ENCODE data around the gene MTPN. TPM values are rescaled to one million over a fixed set of nuclear protein-coding genes. Genes with fewer than 3 reads are reported as not detected.

Gene MTPN, protein sequence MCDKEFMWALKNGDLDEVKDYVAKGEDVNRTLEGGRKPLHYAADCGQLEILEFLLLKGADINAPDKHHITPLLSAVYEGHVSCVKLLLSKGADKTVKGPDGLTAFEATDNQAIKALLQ
- total RNA-seq, result 154 TPM

DNA sequence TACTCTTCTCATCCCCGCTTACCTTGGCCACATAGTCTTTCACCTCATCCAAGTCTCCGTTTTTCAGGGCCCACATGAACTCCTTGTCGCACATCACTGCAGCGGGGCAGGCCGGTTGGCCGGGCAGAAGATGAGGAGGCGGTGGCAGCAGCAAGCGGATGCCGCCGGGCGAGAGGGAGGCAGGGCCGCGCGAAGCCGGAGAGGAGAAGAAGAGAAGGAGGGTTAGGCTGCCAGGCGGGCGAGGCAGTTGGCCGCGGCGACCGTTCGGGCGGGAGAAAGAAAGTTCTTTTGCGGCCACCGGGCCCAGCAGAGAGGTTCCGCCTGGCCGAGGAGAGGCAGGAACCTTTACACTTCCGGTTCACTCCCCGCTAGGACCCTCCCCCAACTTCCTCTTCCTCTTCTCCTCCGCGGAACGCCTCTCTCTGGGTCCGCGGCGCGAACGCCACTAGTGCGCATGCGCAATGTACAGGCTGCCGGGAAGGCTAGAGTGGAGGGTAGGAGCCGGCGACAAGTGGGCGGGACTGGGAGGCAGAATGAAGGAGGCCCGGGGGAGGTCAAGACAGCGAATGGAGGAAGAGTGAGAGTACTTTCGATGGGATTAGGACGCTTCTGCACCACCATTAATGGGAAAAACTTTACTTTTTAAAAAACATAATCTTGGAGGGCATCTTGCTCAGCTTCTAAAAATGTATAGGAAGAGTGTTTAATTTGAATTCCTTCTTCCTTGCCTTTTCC, at the start of gene MTPN:
MTPN (minus strand) TSS at position 353 of the 735 bp plus-strand sequence; CDS start at position 94, 259 bp downstream.

Small RNA genes lying within 50 kb of the gene (small RNA-seq; reads per million reads assigned to genes)
- gene RNU6-223P (ENCODE audit: low replicate concordance), result not detected

Other genes with a start within 250 kb of the MTPN start
- gene SLC13A4, start 249.2 kb downstream of the MTPN start, total RNA-seq, result not detected
- not detected for gene FAM180A, start 228.5 kb downstream of the MTPN start, total RNA-seq

Data from metanephros (tissue), 2 donors.